Natural killer cell (primary cell): ENCODE data around the gene USP33. TPM values are rescaled to one million over a fixed set of nuclear protein-coding genes. Genes with fewer than 3 reads are reported as not detected.

Source experiments
- ATAC-seq, 3 donors: fragments of 150-1000 bp in 2 of 3; fragments of 200-7000 bp in 1 of 3; cut with Tn5 transposase; 1 replicate in 1 of 3; 2 replicates in 2 of 3; pipeline ENCODE4 v1.10.0; 2021; ENCODE audit warnings: mild to moderate bottlenecking in 2 of 3, moderate library complexity in 2 of 3
- DNase-seq, 2 donors: peaks; one replicate each; pipeline versions ENCODE4 v3.0.0 to v3.0.0-alpha.2; 2013 to 2021; ENCODE audit warnings: mixed read lengths in 1 of 2
- H3K27ac ChIP-seq: one replicate; pipeline ENCODE4 v1.5.1; 2013; ENCODE audit warnings: mild to moderate bottlenecking, low read length
- H3K27me3 ChIP-seq: one replicate; pipeline ENCODE4 v1.6.1; 2013; ENCODE audit warnings: low read length; ENCODE audit not compliant: control insufficient read depth, insufficient read depth
- H3K36me3 ChIP-seq: one replicate; pipeline ENCODE4 v1.6.1; 2013; ENCODE audit warnings: low read length; ENCODE audit not compliant: control insufficient read depth, insufficient read depth
- H3K4me1 ChIP-seq: one replicate; pipeline ENCODE4 v1.6.1; 2013; ENCODE audit warnings: low read length; ENCODE audit not compliant: control insufficient read depth, insufficient read depth
- H3K4me3 ChIP-seq: one replicate; pipeline ENCODE4 v1.5.1; 2013; ENCODE audit warnings: low read length
- H3K9me3 ChIP-seq: one replicate; pipeline ENCODE4 v1.6.1; 2013; ENCODE audit warnings: low read length; ENCODE audit not compliant: control insufficient read depth, insufficient read depth
- H3K27ac Mint-ChIP-seq, 2 donors: one replicate each; pipeline ENCODE4 v1.8.0; 2022; ENCODE audit warnings: mild to moderate bottlenecking in 2 of 2, mixed read lengths in 2 of 2, moderate library complexity in 1 of 2
- H3K27me3 Mint-ChIP-seq, 2 donors: one replicate each; pipeline ENCODE4 v1.8.0; 2022; ENCODE audit warnings: low read depth in 2 of 2, mixed read lengths in 2 of 2
- H3K36me3 Mint-ChIP-seq: one replicate; pipeline ENCODE4 v1.8.0; 2022; ENCODE audit warnings: mixed read lengths
- H3K4me1 Mint-ChIP-seq, 2 donors: one replicate each; pipeline ENCODE4 v1.8.0; 2022; ENCODE audit warnings: mixed read lengths in 2 of 2
- H3K4me3 Mint-ChIP-seq: one replicate; pipeline ENCODE4 v1.8.0; 2022; ENCODE audit warnings: mild to moderate bottlenecking, moderate library complexity, mixed read lengths
- H3K9me3 Mint-ChIP-seq, 2 donors: one replicate each; pipeline ENCODE4 v1.8.0; 2022; ENCODE audit warnings: mixed read lengths in 2 of 2
- WGBS: methylation state at CpG from one replicate; pipeline ENCODE4 v1.1.7; 2013; ENCODE audit warnings: missing lambda C conversion rate; ENCODE audit not compliant: insufficient coverage; 5-methylcytosine and 5-hydroxymethylcytosine counted together
- intact Hi-C: fragments of 100-400 bp; cut with micrococcal nuclease; formaldehyde crosslinking; loops from one replicate; pipeline ENCODE4 v1.14.2; 2022
- total RNA-seq, 4 donors: library from RNA; stranded (reverse); fragments of 120-200 nt in 1 of 4; gene quantifications; one replicate each; pipeline versions ENCODE4 v1.2.3 to v1.2.4, GENCODE V29; 2013 to 2022
- TF ChIP-seq, protein P1 (sequence below): fragments of 200-600 bp; IDR thresholded peaks from one replicate; pipeline ENCODE4 v1.8.0; 2022; ENCODE audit warnings: antibody characterized with exemption

The USP33 gene
- total RNA-seq, 3 donors from 2014 or later (not counting 1 experiment from before 2014, with no cell fraction given) = 88.1 to 112 (median 101) TPM

DNA sequence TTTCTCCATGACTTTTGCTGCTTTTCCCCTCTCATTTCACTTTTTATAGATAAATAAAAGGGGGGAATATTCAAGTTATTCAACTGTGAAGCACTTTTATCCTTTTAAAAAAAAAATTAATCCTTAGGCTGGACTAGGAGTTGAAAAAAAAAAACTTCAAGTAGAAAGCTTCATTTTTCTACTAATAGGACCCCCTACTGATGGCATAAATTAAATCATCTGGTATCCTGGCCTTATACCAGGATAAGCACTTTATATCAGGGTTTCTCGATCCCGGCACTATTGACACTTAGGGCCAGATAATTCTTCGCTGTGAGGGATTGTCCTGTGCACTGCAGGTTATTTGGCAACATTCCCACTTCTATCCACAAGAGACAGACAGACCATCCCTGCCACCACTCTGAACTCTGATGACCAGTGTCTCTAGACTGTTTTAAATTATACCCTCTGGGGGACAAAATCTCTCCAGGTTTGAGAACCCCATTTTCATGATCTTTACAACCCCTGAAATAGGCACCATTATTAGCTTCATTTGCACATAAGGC, 17.6 kb downstream of the USP33 start:
- H3K27ac ChIP-seq = no peak overlapping the region
- no peaks in the 10 kb centered on the region for H3K9me3 Mint-ChIP-seq
- H3K36me3 ChIP-seq = peaks cover 24% of the 10 kb centered on the region
- no peak for ATAC-seq
- no peak overlapping the region for H3K4me3 Mint-ChIP-seq
- H3K27me3 Mint-ChIP-seq = no peaks in the 10 kb centered on the region
- WGBS = 100% methylated on average over 3 of the region's 3 CpGs
- no peaks in the 10 kb centered on the region for H3K9me3 ChIP-seq
- TF ChIP-seq, protein P1, sequence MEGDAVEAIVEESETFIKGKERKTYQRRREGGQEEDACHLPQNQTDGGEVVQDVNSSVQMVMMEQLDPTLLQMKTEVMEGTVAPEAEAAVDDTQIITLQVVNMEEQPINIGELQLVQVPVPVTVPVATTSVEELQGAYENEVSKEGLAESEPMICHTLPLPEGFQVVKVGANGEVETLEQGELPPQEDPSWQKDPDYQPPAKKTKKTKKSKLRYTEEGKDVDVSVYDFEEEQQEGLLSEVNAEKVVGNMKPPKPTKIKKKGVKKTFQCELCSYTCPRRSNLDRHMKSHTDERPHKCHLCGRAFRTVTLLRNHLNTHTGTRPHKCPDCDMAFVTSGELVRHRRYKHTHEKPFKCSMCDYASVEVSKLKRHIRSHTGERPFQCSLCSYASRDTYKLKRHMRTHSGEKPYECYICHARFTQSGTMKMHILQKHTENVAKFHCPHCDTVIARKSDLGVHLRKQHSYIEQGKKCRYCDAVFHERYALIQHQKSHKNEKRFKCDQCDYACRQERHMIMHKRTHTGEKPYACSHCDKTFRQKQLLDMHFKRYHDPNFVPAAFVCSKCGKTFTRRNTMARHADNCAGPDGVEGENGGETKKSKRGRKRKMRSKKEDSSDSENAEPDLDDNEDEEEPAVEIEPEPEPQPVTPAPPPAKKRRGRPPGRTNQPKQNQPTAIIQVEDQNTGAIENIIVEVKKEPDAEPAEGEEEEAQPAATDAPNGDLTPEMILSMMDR = no peak
- H3K4me3 ChIP-seq = no peak overlapping the region
- H3K36me3 Mint-ChIP-seq = no peaks in the 10 kb centered on the region
- H3K4me1 Mint-ChIP-seq = peaks cover 38 to 39% of the 10 kb centered on the region in 2 donors
- DNase-seq = no peak
- intact Hi-C loops = no loop called here
- no peak overlapping the region for H3K27ac Mint-ChIP-seq
- H3K27me3 ChIP-seq = no peaks in the 10 kb centered on the region
- peaks cover 3% of the 10 kb centered on the region for H3K4me1 ChIP-seq

DNA sequence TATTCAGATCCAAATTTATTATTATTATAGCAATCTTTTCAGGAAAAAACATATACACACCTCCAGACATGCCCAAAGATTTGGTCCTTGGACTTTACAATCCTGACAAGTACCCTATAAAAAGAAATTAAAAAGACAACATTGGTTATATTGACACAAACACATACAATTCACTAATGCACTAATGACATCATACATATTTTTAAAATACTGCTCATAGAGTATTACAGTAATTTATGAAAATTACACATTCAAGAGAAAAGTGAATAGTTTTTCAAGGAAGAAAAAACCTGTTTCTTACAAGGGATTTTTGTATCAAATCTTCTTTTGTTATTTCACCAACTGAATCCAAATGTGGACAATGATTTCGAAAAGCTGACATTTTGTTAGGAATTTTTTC, 18.3 kb downstream of the USP33 start:
- Mint-ChIP-seq H3K27ac (peak overlapping the region in 1 of 2 donors; percentile 38), H3K27me3 (no peaks in the 10 kb centered on the region), H3K4me1 (peaks cover 31 to 32% of the 10 kb centered on the region in 2 donors), H3K36me3 (no peaks in the 10 kb centered on the region), H3K4me3 (no peak overlapping the region), H3K9me3 (no peaks in the 10 kb centered on the region)
- 100% methylated on average over 1 of the region's 1 CpG for WGBS
- H3K4me1 ChIP-seq = peaks cover 3% of the 10 kb centered on the region
- H3K9me3 ChIP-seq = no peaks in the 10 kb centered on the region
- DNase-seq = no peak
- TF ChIP-seq, protein P1 = no peak
- no peaks in the 10 kb centered on the region for H3K27me3 ChIP-seq
- ATAC-seq = no peak
- peaks cover 31% of the 10 kb centered on the region for H3K36me3 ChIP-seq
- no peak overlapping the region for H3K4me3 ChIP-seq
- no peak overlapping the region for H3K27ac ChIP-seq
- intact Hi-C loops = no loop called here

DNA sequence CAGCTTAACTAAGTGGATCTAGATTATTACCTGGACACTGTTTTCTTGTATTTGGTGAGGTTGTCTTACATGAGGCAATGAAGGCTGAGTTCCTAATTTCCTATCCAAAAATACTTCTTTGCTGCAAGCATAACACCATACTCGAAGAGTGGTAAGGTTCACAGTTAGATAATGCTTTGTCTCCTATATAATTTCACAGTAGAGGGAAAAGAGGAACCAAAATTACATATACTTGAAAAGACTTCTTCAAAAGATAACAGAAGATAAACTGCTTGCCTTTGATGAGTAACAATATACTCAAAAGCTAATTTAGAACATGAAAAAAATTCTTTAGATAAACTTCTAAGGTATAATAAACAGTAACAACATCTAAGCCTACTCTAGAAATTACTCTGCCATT, 20.4 kb downstream of the USP33 start:
- H3K36me3 Mint-ChIP-seq = no peaks in the 10 kb centered on the region
- no peaks in the 10 kb centered on the region for H3K4me1 ChIP-seq
- peaks cover 13 to 16% of the 10 kb centered on the region in 2 donors for H3K4me1 Mint-ChIP-seq
- H3K9me3 Mint-ChIP-seq = no peaks in the 10 kb centered on the region
- WGBS = no CpG with 5 or more reads among the region's 1 CpG
- H3K9me3 ChIP-seq = no peaks in the 10 kb centered on the region
- H3K27me3 Mint-ChIP-seq = no peaks in the 10 kb centered on the region
- intact Hi-C loops = no loop called here
- ATAC-seq (no peak), DNase-seq (no peak)
- no peak overlapping the region for H3K4me3 ChIP-seq
- no peak overlapping the region for H3K4me3 Mint-ChIP-seq
- H3K27ac Mint-ChIP-seq = peak overlapping the region; percentile 3 to 42
- H3K27ac ChIP-seq = no peak overlapping the region
- peaks cover 39% of the 10 kb centered on the region for H3K36me3 ChIP-seq
- TF ChIP-seq, protein P1 = no peak
- H3K27me3 ChIP-seq = no peaks in the 10 kb centered on the region

- WGBS = no CpG with 5 or more reads among the region's 1 CpG
- TF ChIP-seq, protein P1 = no peak
- Histone ChIP-seq H3K36me3 (peaks cover 58% of the 10 kb centered on the region), H3K27ac (no peak overlapping the region), H3K4me3 (no peak overlapping the region), H3K4me1 (no peaks in the 10 kb centered on the region), H3K9me3 (no peaks in the 10 kb centered on the region), H3K27me3 (no peaks in the 10 kb centered on the region)
- H3K9me3 Mint-ChIP-seq = no peaks in the 10 kb centered on the region
- DNase-seq = no peak
- H3K27ac Mint-ChIP-seq = peak overlapping the region; percentile 5 to 10
- peaks cover 8% of the 10 kb centered on the region for H3K36me3 Mint-ChIP-seq
- intact Hi-C loops = no loop called here
- no peaks in the 10 kb centered on the region for H3K4me1 Mint-ChIP-seq
- ATAC-seq = no peak
- no peaks in the 10 kb centered on the region for H3K27me3 Mint-ChIP-seq
- H3K4me3 Mint-ChIP-seq = no peak overlapping the region
Measured at GRCh38 chr1:77732090-77732489, 27.6 kb downstream of the USP33 start.
